GM12875 (cell line): ENCODE data around the gene LGALS16.
"Not testable (repeated sequence)": the region's sequence is repeated elsewhere in the genome, so short reads cannot be mapped to it uniquely, and the experiment has no call there.

ENCODE experiments used
- H3K4me3 ChIP-seq: one replicate; pipeline ENCODE4 v1.5.1; 2011; ENCODE audit warnings: low read depth, low read length, control low read depth
- TF ChIP-seq, protein P1 (sequence below): IDR thresholded peaks from 2 replicates; pipeline ENCODE4 v1.5.1; 2011; ENCODE audit warnings: low read depth, mild to moderate bottlenecking, control low read depth, inconsistent platforms, low read length, moderate library complexity, borderline replicate concordance; ENCODE audit not compliant: insufficient read depth

The LGALS16 gene

DNA sequence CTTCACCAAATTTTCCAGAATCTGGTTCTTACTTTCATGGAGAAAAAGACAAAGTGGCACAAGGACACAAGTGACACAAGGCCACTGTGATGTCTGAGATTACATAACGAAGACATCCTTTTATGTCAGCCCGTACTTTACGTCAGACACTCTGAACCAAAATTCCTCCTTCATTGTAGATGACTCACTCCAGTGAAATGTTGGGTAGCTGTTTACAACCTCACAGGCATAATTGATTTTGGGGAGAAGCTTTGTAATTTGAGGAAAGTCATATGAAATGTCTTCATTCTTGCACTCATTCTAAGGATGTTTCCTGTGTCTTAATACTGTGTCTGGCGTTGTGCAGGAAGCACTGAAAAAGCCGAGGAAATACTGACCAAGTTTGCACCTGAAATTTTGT, 28.6 kb downstream of the LGALS16 start:
- H3K4me3 ChIP-seq, result no peak overlapping the region
- TF ChIP-seq, protein P1, sequence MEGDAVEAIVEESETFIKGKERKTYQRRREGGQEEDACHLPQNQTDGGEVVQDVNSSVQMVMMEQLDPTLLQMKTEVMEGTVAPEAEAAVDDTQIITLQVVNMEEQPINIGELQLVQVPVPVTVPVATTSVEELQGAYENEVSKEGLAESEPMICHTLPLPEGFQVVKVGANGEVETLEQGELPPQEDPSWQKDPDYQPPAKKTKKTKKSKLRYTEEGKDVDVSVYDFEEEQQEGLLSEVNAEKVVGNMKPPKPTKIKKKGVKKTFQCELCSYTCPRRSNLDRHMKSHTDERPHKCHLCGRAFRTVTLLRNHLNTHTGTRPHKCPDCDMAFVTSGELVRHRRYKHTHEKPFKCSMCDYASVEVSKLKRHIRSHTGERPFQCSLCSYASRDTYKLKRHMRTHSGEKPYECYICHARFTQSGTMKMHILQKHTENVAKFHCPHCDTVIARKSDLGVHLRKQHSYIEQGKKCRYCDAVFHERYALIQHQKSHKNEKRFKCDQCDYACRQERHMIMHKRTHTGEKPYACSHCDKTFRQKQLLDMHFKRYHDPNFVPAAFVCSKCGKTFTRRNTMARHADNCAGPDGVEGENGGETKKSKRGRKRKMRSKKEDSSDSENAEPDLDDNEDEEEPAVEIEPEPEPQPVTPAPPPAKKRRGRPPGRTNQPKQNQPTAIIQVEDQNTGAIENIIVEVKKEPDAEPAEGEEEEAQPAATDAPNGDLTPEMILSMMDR, result no peak

DNA sequence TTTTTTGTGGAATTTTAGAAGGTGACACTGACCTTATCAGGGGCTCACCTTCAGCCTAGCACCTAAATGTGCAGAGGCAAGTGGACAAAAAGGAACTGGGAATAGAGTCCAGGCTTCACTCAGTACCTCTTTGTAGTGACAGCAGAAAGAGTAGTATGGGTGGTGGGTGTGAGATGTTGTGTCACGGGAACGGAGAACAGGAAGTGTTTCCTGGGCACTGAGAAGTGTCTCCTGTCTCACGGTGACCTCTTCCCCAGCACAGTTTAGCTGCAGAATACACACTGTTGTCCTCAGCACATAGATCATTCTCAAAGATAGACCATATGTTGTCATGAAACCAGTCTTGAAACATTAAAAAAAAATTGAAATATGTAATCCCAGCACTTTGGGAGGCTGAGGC, 31.0 kb downstream of the LGALS16 start:
- no peak overlapping the region for H3K4me3 ChIP-seq
- TF ChIP-seq, protein P1, result no peak

DNA sequence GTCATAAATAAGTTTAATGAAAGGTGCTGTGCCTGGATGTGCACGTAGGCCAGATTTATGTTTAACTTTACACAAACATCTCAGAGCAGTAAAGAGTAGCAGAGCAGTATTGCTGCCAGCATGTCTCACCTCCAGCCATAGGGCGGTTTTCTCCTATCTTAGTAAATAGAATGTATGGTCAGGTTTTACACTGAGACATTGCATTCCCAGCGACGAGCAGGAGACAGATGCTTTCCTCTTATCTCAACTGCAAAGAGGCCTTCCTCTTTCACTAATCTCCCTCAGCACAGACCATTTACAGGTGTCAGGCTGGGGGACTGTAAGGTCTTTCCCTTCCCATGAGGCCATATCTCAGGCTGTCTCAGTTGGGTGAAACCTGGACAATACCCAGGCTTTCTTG, 32.9 kb downstream of the LGALS16 start:
- H3K4me3 ChIP-seq, result not testable (repeated sequence)

DNA sequence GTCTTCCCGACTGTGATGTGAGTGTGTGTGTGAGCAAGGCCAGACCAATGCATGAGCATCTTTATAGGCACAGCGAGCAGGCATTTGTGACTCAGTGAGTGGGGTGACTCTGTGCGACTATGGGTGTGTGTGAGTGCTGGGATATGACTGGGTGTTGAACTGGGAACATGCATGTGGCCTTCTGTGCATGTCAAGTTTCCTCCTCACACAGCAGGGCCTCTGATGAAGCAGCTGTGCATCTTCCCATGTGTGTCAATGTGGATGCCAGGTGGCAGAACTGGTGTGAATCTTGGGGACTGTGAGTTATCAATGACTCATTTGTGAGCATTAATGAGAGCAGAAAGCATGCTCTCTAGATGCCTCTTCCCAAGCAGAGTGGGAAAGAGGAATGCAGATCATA, 36.5 kb downstream of the LGALS16 start:
- TF ChIP-seq, protein P1, result no peak

DNA sequence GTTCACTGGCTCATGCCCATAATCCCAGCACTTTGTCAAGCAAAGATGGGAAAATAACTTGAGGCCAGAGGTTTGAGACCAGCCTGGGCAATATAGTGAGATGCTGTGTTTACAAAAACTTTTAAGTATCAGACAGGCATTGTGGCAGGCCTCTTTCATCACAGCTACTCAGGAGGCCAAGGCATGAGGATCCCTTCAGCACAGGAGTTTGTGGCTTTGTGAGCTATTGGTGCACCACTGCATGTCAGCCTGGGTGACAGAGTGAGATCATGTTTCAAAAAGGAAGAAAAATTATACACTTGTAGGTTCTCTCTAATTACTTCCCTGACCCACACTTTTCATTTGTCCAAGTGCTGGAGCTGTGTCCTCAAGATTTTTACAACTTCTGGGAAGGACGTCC, 37.1 kb downstream of the LGALS16 start:
- TF ChIP-seq, protein P1, result no peak
- no peak overlapping the region for H3K4me3 ChIP-seq

More for the DNA sequence above, 36.5 kb downstream of the LGALS16 start:
- no peak overlapping the region for H3K4me3 ChIP-seq

DNA sequence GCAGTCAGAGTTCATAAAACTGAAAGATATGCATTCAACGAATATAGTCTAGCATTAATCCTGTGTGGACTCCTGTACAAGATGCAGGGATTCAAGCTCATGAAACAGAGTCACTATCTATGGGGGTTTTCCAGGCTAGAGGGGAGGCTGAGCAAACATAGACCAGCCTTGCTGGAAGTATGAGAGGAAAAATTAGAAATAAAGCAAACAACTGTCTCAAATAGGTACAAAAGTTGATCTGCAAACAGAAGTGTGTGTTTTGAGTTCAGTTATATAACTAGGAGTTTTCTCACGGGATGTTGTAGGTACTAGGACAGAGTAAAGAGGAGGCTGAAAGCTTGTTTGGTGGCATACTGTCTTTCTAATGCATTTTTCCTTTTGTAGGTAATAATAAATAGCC, 40.0 kb downstream of the LGALS16 start:
- no peak overlapping the region for H3K4me3 ChIP-seq
- TF ChIP-seq, protein P1, result no peak

DNA sequence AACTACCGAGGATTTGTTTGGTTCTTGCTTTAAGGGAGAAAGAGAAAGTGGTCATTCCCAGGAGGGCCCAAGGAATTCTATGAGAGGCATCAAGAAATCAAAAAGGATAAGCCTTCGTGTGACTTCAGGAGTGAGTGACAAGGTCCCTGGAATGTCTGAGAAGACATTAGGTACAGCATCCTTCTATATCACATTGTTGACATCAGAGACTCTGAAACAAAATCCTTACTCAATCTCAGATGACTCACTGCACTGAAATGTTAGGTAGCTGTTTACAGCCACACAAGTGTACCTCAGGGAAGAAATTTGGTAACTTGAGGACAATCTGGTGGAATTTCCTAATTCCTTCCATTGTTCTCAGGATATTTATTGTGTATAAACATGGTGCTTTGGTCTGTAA, 40.7 kb downstream of the LGALS16 start:
- H3K4me3 ChIP-seq, result no peak overlapping the region
- TF ChIP-seq, protein P1, result no peak

DNA sequence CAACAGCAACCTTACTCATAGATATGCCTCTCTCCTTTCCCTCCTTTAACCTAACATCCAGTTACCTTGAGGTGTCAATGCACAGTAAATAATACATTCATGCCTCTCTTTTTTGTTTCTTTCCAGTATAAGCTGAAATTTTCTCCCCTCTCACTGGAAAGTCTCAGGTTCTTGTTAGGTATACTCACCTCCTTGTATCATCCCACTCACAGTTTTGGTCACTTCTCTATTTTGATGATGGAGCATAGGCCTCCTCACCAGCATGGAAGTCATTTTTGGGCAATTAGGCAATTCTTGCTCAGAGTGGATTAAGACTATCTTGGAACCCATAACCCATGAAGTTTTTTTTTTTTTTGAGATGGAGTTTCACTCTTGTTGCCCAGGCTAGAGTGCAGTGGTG, 42.8 kb downstream of the LGALS16 start:
- H3K4me3 ChIP-seq, result no peak overlapping the region
- TF ChIP-seq, protein P1, result no peak
